H9 (cell line): ENCODE results near the gene CHPF. TPM values are rescaled to one million over a fixed set of nuclear protein-coding genes. Genes with fewer than 3 reads are reported as not detected.

Experiments used
- DNase-seq: peaks from one replicate; pipeline ENCODE4 v3.0.0-alpha.2; 2017
- H2AFZ ChIP-seq: one replicate; pipeline ENCODE4 v1.6.1; 2013; ENCODE audit warnings: mild to moderate bottlenecking, low read length, control low read depth, moderate library complexity
- H2AK5ac ChIP-seq: 2 replicates; pipeline ENCODE4 v1.6.1; 2013; ENCODE audit warnings: low read length, control low read depth, mixed read lengths; ENCODE audit not compliant: insufficient read length
- H2BK120ac ChIP-seq: one replicate; pipeline ENCODE4 v1.6.1; 2013; ENCODE audit warnings: low read depth, mild to moderate bottlenecking, low read length, control low read depth, inconsistent platforms; ENCODE audit not compliant: poor library complexity, severe bottlenecking
- H2BK12ac ChIP-seq: 2 replicates; pipeline ENCODE4 v1.6.1; 2013; ENCODE audit warnings: low read length, control low read depth, mixed read lengths, low read depth; ENCODE audit not compliant: insufficient read length
- H2BK15ac ChIP-seq: 2 replicates; pipeline ENCODE4 v1.6.1; 2013; ENCODE audit warnings: low read depth, low read length, control low read depth
- H2BK20ac ChIP-seq: one replicate; pipeline ENCODE4 v1.6.1; 2013; ENCODE audit warnings: low read depth, mild to moderate bottlenecking, low read length, control low read depth, inconsistent platforms; ENCODE audit not compliant: poor library complexity, severe bottlenecking
- H2BK5ac ChIP-seq: 2 replicates; pipeline ENCODE4 v1.6.1; 2013; ENCODE audit warnings: low read length, control low read depth, mixed read lengths; ENCODE audit not compliant: insufficient read length
- H3K14ac ChIP-seq: 2 replicates; pipeline ENCODE4 v1.6.1; 2013; ENCODE audit warnings: low read length, control low read depth; ENCODE audit not compliant: insufficient read depth
- H3K18ac ChIP-seq: 2 replicates; pipeline ENCODE4 v1.6.1; 2013; ENCODE audit warnings: low read depth, mild to moderate bottlenecking, mixed read lengths, low read length, control low read depth; ENCODE audit not compliant: insufficient read length
- H3K23ac ChIP-seq: 2 replicates; pipeline ENCODE4 v1.6.1; 2013; ENCODE audit warnings: low read length, control low read depth, mixed read lengths, low read depth; ENCODE audit not compliant: insufficient read length
- H3K23me2 ChIP-seq: 2 replicates; pipeline ENCODE4 v1.6.1; 2013; ENCODE audit warnings: low read depth, mild to moderate bottlenecking, mixed read lengths, low read length, control low read depth; ENCODE audit not compliant: insufficient read length, poor library complexity, severe bottlenecking
- H3K27ac ChIP-seq: 2 replicates; pipeline ENCODE4 v1.5.1; 2013; ENCODE audit warnings: low read length, control low read depth, mixed read lengths, low read depth; ENCODE audit not compliant: insufficient read length
- H3K27me3 ChIP-seq: 2 replicates; pipeline ENCODE4 v1.6.1; 2013; ENCODE audit warnings: low read length, control low read depth, inconsistent platforms; ENCODE audit not compliant: insufficient read depth
- H3K4ac ChIP-seq: 2 replicates; pipeline ENCODE4 v1.6.1; 2013; ENCODE audit warnings: low read depth, mild to moderate bottlenecking, control low read depth, inconsistent platforms, low read length, moderate library complexity
- H3K4me1 ChIP-seq: 2 replicates; pipeline ENCODE4 v1.6.1; 2013; ENCODE audit warnings: low read length, control low read depth, inconsistent platforms; ENCODE audit not compliant: insufficient read depth
- H3K4me2 ChIP-seq: 2 replicates; pipeline ENCODE4 v1.6.1; 2013; ENCODE audit warnings: low read length, control low read depth, mixed read lengths; ENCODE audit not compliant: insufficient read length, insufficient read depth
- H3K56ac ChIP-seq: 2 replicates; pipeline ENCODE4 v1.6.1; 2013; ENCODE audit warnings: low read depth, mild to moderate bottlenecking, mixed read lengths, low read length, control low read depth; ENCODE audit not compliant: insufficient read length
- H3K79me1 ChIP-seq: 2 replicates; pipeline ENCODE4 v1.6.1; 2013; ENCODE audit warnings: low read depth, mild to moderate bottlenecking, moderate library complexity, low read length, control low read depth, inconsistent platforms; ENCODE audit not compliant: insufficient read depth, poor library complexity, severe bottlenecking
- H3K79me2 ChIP-seq: 2 replicates; pipeline ENCODE4 v1.6.1; 2013; ENCODE audit warnings: low read length, control low read depth, inconsistent platforms; ENCODE audit not compliant: insufficient read depth
- H3K9ac ChIP-seq: 2 replicates; pipeline ENCODE4 v1.6.1; 2013; ENCODE audit warnings: low read length, control low read depth, mixed read lengths; ENCODE audit not compliant: insufficient read length; ENCODE audit errors: extremely low read depth
- H3K9me3 ChIP-seq: one replicate; pipeline ENCODE4 v1.6.1; 2013; ENCODE audit warnings: low read depth, low read length, inconsistent platforms; ENCODE audit not compliant: control insufficient read depth
- H3T11ph ChIP-seq: one replicate; pipeline ENCODE4 v1.6.1; 2013; ENCODE audit warnings: mild to moderate bottlenecking, low read length, control low read depth, inconsistent platforms
- H4K20me1 ChIP-seq: one replicate; pipeline ENCODE4 v1.6.1; 2013; ENCODE audit not compliant: control insufficient read depth, insufficient read length, insufficient read depth
- H4K5ac ChIP-seq: 2 replicates; pipeline ENCODE4 v1.6.1; 2013; ENCODE audit warnings: low read depth, mild to moderate bottlenecking, mixed read lengths, low read length, control low read depth; ENCODE audit not compliant: insufficient read length
- H4K8ac ChIP-seq: replicated peaks from 2 replicates; pipeline ENCODE4 v1.6.1; 2013; ENCODE audit warnings: low read length, control low read depth, mixed read lengths, low read depth; ENCODE audit not compliant: insufficient read length
- H4K91ac ChIP-seq: 2 replicates; pipeline ENCODE4 v1.6.1; 2013; ENCODE audit warnings: low read depth, mild to moderate bottlenecking, moderate library complexity, mixed read lengths, low read length, control low read depth; ENCODE audit not compliant: insufficient read length
- H3K27ac Mint-ChIP-seq, 3 experiments: 2 replicates in 2 of 3; 3 replicates in 1 of 3; pipeline ENCODE4 v1.8.0; 2020 to 2021; ENCODE audit warnings: mixed read lengths in 3 of 3, mild to moderate bottlenecking in 1 of 3, moderate library complexity in 1 of 3
- H3K27me3 Mint-ChIP-seq: 2 replicates; pipeline ENCODE4 v1.8.0; 2021; ENCODE audit warnings: low read depth, mild to moderate bottlenecking, moderate library complexity, mixed read lengths
- H3K36me3 Mint-ChIP-seq, 3 experiments: 2 replicates in 2 of 3; 3 replicates in 1 of 3; pipeline ENCODE4 v1.8.0; 2020 to 2021; ENCODE audit warnings: low read depth in 3 of 3, mixed read lengths in 3 of 3; ENCODE audit not compliant: insufficient read depth in 1 of 3
- H3K4me1 Mint-ChIP-seq, 2 experiments: 2 replicates each; pipeline ENCODE4 v1.8.0; 2020; ENCODE audit warnings: mixed read lengths in 2 of 2
- H3K4me3 Mint-ChIP-seq, 2 experiments: 2 replicates in 1 of 2; 3 replicates in 1 of 2; pipeline ENCODE4 v1.8.0; 2020 to 2021; ENCODE audit warnings: mild to moderate bottlenecking in 2 of 2, mixed read lengths in 2 of 2, moderate library complexity in 1 of 2
- H3K9me3 Mint-ChIP-seq, 2 experiments: 2 replicates in 1 of 2; 3 replicates in 1 of 2; pipeline ENCODE4 v1.8.0; 2020; ENCODE audit warnings: mild to moderate bottlenecking in 2 of 2, mixed read lengths in 2 of 2, moderate library complexity in 1 of 2
- CTCF ChIP-seq: fragments of 200-600 bp; sonication (generic); conservative IDR thresholded peaks from 3 replicates; pipeline ENCODE4 v1.8.0; 2021; ENCODE audit warnings: antibody characterized with exemption, mild to moderate bottlenecking
- WGBS: extraction: QIAGEN DNeasy Blood & Tissue Kit; methylation state at CpG from one replicate; pipeline ENCODE4 v1.1.7; 2013; ENCODE audit warnings: missing lambda C conversion rate, low lambda C conversion rate, mixed read lengths; ENCODE audit not compliant: insufficient read length; ENCODE audit errors: extremely low coverage; 5-methylcytosine and 5-hydroxymethylcytosine counted together
- total RNA-seq: library from RNA; stranded (reverse); gene quantifications from 2 replicates; pipeline ENCODE4 v1.2.1, GENCODE V29; 2021

Gene CHPF
- total RNA-seq, 1 experiment from 2014 or later: 46.5 TPM

DNA sequence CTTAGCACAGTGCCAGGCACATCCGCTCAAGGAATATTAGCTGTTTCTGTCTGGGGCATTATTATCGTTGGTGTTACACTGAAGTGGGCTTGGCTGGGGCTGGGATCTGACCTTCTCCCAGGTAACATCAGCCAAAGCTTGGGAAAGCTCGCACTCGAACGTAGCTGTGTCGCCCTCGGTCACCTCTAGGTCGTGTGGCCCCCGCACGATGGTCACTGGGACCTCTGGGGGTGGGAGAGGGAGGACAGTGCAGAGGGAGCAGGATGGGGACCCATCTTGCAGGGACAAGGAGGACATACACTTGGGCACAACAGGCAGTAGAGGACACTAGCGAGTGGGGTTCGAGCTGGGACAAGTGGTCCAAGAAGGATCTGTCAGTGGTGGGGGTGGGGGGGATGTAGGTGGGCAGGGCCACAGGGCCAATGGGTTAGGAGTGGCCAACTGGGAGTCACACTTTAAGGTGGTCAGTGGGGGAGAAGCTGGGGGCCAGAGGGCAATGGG is 9.9 kb upstream of the CHPF start:
- Histone ChIP-seq H2BK120ac (no peak overlapping the region), H3K79me1 (no peaks in the 10 kb centered on the region), H3K56ac (no peak overlapping the region), H4K8ac (no peak overlapping the region), H3K23me2 (peaks cover 11% of the 10 kb centered on the region), H2BK5ac (no peak overlapping the region), H2AK5ac (no peak overlapping the region), H3K9ac (no peak overlapping the region), H3K79me2 (no peaks in the 10 kb centered on the region), H3T11ph (no peak overlapping the region), H3K23ac (no peak overlapping the region), H2BK12ac (no peak overlapping the region), H3K9me3 (no peaks in the 10 kb centered on the region), H3K27ac (no peak overlapping the region), H2AFZ (no peak overlapping the region), H3K4me1 (peaks cover 3% of the 10 kb centered on the region; the same call in 1 of the 2 replicates), H2BK20ac (no peak overlapping the region), H2BK15ac (no peak overlapping the region), H3K4ac (no peak overlapping the region), H3K27me3 (peaks cover 4% of the 10 kb centered on the region; the same call in 1 of the 2 replicates), H3K18ac (no peak overlapping the region), H4K91ac (no peak overlapping the region), H4K5ac (no peak overlapping the region), H4K20me1 (no peaks in the 10 kb centered on the region), H3K14ac (no peak overlapping the region), H3K4me2 (peak overlapping the region; percentile 83)
- DNase-seq: no peak
- H3K4me1 Mint-ChIP-seq: peaks cover 10 to 18% of the 10 kb centered on the region in 2 experiments
- no CpG with 5 or more reads among the region's 12 CpGs for WGBS
- no peak overlapping the region for H3K27ac Mint-ChIP-seq
- no peaks in the 10 kb centered on the region for H3K9me3 Mint-ChIP-seq
- H3K36me3 Mint-ChIP-seq: peaks cover 6 to 40% (median 30%) of the 10 kb centered on the region in 3 experiments; a peak in 6 of 7 replicates
- peaks cover 37% of the 10 kb centered on the region for H3K27me3 Mint-ChIP-seq
- TF ChIP-seq CTCF: no peak
- peak overlapping the region; percentile 74 to 81 for H3K4me3 Mint-ChIP-seq
